ENCODE results near the gene PPDPF.
"Not testable (repeated sequence)": the region's sequence is repeated elsewhere in the genome, so short reads cannot be mapped to it uniquely, and the experiment has no call there.

The PPDPF gene

GRCh38 chr20:63567136-63567385, 46.5 kb downstream of the PPDPF start:
- no peak overlapping the region for H3K4me3 ChIP-seq (ENCODE audit: low read length)
- H3K4me1 ChIP-seq (ENCODE audit: control insufficient read depth, insufficient read depth, low read length): no peaks in the 10 kb centered on the region
- H3K9me3 ChIP-seq (ENCODE audit: control insufficient read depth, low read length): no peaks in the 10 kb centered on the region
- no peak overlapping the region for H3K9ac ChIP-seq (ENCODE audit: low read length)
- no peak for DNase-seq (ENCODE audit: low read depth)
- no peaks in the 10 kb centered on the region for H3K27me3 ChIP-seq (replicated peaks; ENCODE audit: control insufficient read depth, insufficient read depth, low read length)
- no peaks in the 10 kb centered on the region for H3K36me3 ChIP-seq (ENCODE audit: control insufficient read depth, insufficient read depth, low read length, severe bottlenecking)

- no peaks in the 10 kb centered on the region for H3K4me1 ChIP-seq (ENCODE audit: control insufficient read depth, insufficient read depth, low read length)
- H3K27me3 ChIP-seq (replicated peaks; ENCODE audit: control insufficient read depth, insufficient read depth, low read length): no peaks in the 10 kb centered on the region
- no peak overlapping the region for H3K9ac ChIP-seq (ENCODE audit: low read length)
- H3K9me3 ChIP-seq (ENCODE audit: control insufficient read depth, low read length): no peaks in the 10 kb centered on the region
- H3K4me3 ChIP-seq (ENCODE audit: low read length): no peak overlapping the region
- H3K36me3 ChIP-seq (ENCODE audit: control insufficient read depth, insufficient read depth, low read length, severe bottlenecking): no peaks in the 10 kb centered on the region
- DNase-seq (ENCODE audit: low read depth): no peak
Observed at GRCh38 chr20:63567386-63568169, 47.0 kb downstream of the PPDPF start.

GRCh38 chr20:63568170-63568981, 47.8 kb downstream of the PPDPF start:
- Histone ChIP-seq H3K9ac (ENCODE audit: low read length) (no peak overlapping the region), H3K36me3 (ENCODE audit: control insufficient read depth, insufficient read depth, low read length, severe bottlenecking) (no peaks in the 10 kb centered on the region)
- no peak for DNase-seq (ENCODE audit: low read depth)

GRCh38 chr20:63568986-63569949, 48.7 kb downstream of the PPDPF start:
- no peak for DNase-seq (ENCODE audit: low read depth)
- no peaks in the 10 kb centered on the region for H3K9me3 ChIP-seq (ENCODE audit: control insufficient read depth, low read length)
- no peaks in the 10 kb centered on the region for H3K36me3 ChIP-seq (ENCODE audit: control insufficient read depth, insufficient read depth, low read length, severe bottlenecking)
- peaks cover 5% of the 10 kb centered on the region for H3K4me1 ChIP-seq (ENCODE audit: control insufficient read depth, insufficient read depth, low read length)
- no peak overlapping the region for H3K9ac ChIP-seq (ENCODE audit: low read length)
- H3K4me3 ChIP-seq (ENCODE audit: low read length): no peak overlapping the region
- H3K27me3 ChIP-seq (replicated peaks; ENCODE audit: control insufficient read depth, insufficient read depth, low read length): no peaks in the 10 kb centered on the region

More at GRCh38 chr20:63568170-63568981, 47.8 kb downstream of the PPDPF start:
- no peaks in the 10 kb centered on the region for H3K27me3 ChIP-seq (replicated peaks; ENCODE audit: control insufficient read depth, insufficient read depth, low read length)
- peaks cover 4% of the 10 kb centered on the region for H3K4me1 ChIP-seq (ENCODE audit: control insufficient read depth, insufficient read depth, low read length)
- H3K4me3 ChIP-seq (ENCODE audit: low read length): no peak overlapping the region
- H3K9me3 ChIP-seq (ENCODE audit: control insufficient read depth, low read length): no peaks in the 10 kb centered on the region

- Histone ChIP-seq H3K4me1 (ENCODE audit: control insufficient read depth, insufficient read depth, low read length) (peaks cover 16% of the 10 kb centered on the region), H3K9me3 (ENCODE audit: control insufficient read depth, low read length) (no peaks in the 10 kb centered on the region), H3K27me3 (replicated peaks; ENCODE audit: control insufficient read depth, insufficient read depth, low read length) (no peaks in the 10 kb centered on the region), H3K36me3 (ENCODE audit: control insufficient read depth, insufficient read depth, low read length, severe bottlenecking) (no peaks in the 10 kb centered on the region), H3K9ac (ENCODE audit: low read length) (no peak overlapping the region), H3K4me3 (ENCODE audit: low read length) (no peak overlapping the region)
- DNase-seq (ENCODE audit: low read depth): no peak
Observed at GRCh38 chr20:63570281-63571086, 49.9 kb downstream of the PPDPF start.

GRCh38 chr20:63571087-63571478, 50.5 kb downstream of the PPDPF start:
- not testable (repeated sequence) for H3K4me3 ChIP-seq (ENCODE audit: low read length); DNase-seq (ENCODE audit: low read depth); H3K9me3 ChIP-seq (ENCODE audit: control insufficient read depth, low read length); H3K27me3 ChIP-seq (replicated peaks; ENCODE audit: control insufficient read depth, insufficient read depth, low read length); H3K9ac ChIP-seq (ENCODE audit: low read length); H3K36me3 ChIP-seq (ENCODE audit: control insufficient read depth, insufficient read depth, low read length, severe bottlenecking)
- H3K4me1 ChIP-seq (ENCODE audit: control insufficient read depth, insufficient read depth, low read length): peaks cover 20% of the 10 kb centered on the region
